ENCODE results near the gene DVL2.

The DVL2 gene

GRCh38 chr17:7220593-7221277, 13.6 kb downstream of the DVL2 start:
- H4K8ac ChIP-seq (ENCODE audit: low read length), result peak overlapping the region; percentile 57
- 33% methylated on average over 11 of the region's 11 CpGs for WGBS
- peak overlapping the region; percentile 66 for H2BK120ac ChIP-seq (ENCODE audit: low read depth, low read length)

GRCh38 chr17:7219812-7220592, 14.3 kb downstream of the DVL2 start, which contains the start of the genes ACADVL and DLG4:
ACADVL (plus strand) TSS chr17:7219938; CDS start chr17:7219985, 47 bp downstream.
DLG4 (minus strand) TSS chr17:7219836.
- peak within 1 kb of the TSS; percentile 83 to 88 for H3K4me3 ChIP-seq (ENCODE audit: insufficient read depth in 1 of 2, low read depth in 1 of 2, low read length in 2 of 2)
- H3K9me3 ChIP-seq (ENCODE audit: control insufficient read depth, low read length), result no peaks in the 10 kb centered on the region
- H3K4me2 ChIP-seq (ENCODE audit: low read length, poor library complexity, severe bottlenecking), result peak within 1 kb of the TSS; percentile 85
- peak within 1 kb of the TSS; percentile 77 to 88 for H3K4ac ChIP-seq (ENCODE audit: low read depth in 1 of 2, low read length in 2 of 2)
- peak within 1 kb of the TSS; percentile 77 for H3K27ac ChIP-seq (ENCODE audit: low read length, poor library complexity, severe bottlenecking)
- H3K27me3 ChIP-seq (ENCODE audit: control insufficient read depth in 1 of 2, insufficient read depth in 1 of 2, low read length in 2 of 2), result no peaks in the 10 kb centered on the region
- H2BK120ac ChIP-seq (ENCODE audit: low read depth, low read length), result peak within 1 kb of the TSS; percentile 66
- peak within 1 kb of the TSS; percentile 70 to 75 for H2BK12ac ChIP-seq (ENCODE audit: low read length in 2 of 2)
- peak; percentile 90 for DNase-seq
- under 1% methylated on average over 57 of the region's 63 CpGs for WGBS
- H4K8ac ChIP-seq (ENCODE audit: low read length), result peak within 1 kb of the TSS; percentile 70
- H3K79me1 ChIP-seq (replicated peaks; ENCODE audit: low read length, poor library complexity, severe bottlenecking), result peaks cover 18% of the 10 kb centered on the region
- peak within 1 kb of the TSS in 1 of 2 experiments; percentile 95 for H3K14ac ChIP-seq (ENCODE audit: low read length in 2 of 2)
- no peak within 1 kb of the TSS for H2BK15ac ChIP-seq (ENCODE audit: low read depth, poor library complexity, severe bottlenecking)
- H3K9ac ChIP-seq (ENCODE audit: low read length), result peak within 1 kb of the TSS; percentile 96
- peaks cover 38 to 41% of the 10 kb centered on the region in 2 experiments for H3K36me3 ChIP-seq (ENCODE audit: control insufficient read depth in 1 of 2, insufficient read depth in 2 of 2, low read depth in 1 of 2, low read length in 2 of 2)
- H2AK5ac ChIP-seq (ENCODE audit: low read length, severe bottlenecking), result peak within 1 kb of the TSS; percentile 38
- H2BK5ac ChIP-seq (ENCODE audit: low read depth, low read length, poor library complexity, severe bottlenecking), result peak within 1 kb of the TSS; percentile 57
- H3K4me1 ChIP-seq (ENCODE audit: control insufficient read depth, insufficient read depth, low read depth, low read length), result peaks cover 70% of the 10 kb centered on the region
- peak within 1 kb of the TSS; percentile 67 for H2AFZ ChIP-seq (ENCODE audit: low read depth, low read length)
- peak within 1 kb of the TSS; percentile 94 to 97 for H3K18ac ChIP-seq (ENCODE audit: low read depth in 1 of 2, low read length in 2 of 2)
- peak within 1 kb of the TSS; percentile 93 for H4K91ac ChIP-seq (ENCODE audit: low read length)
- H3K23ac ChIP-seq (ENCODE audit: low read length in 2 of 2), result peak within 1 kb of the TSS in 1 of 2 experiments; percentile 91

More at GRCh38 chr17:7220593-7221277, 13.6 kb downstream of the DVL2 start:
- no peak overlapping the region for H2BK15ac ChIP-seq (ENCODE audit: low read depth, poor library complexity, severe bottlenecking)
- H2BK5ac ChIP-seq (ENCODE audit: low read depth, low read length, poor library complexity, severe bottlenecking), result peak overlapping the region; percentile 57
- H3K27ac ChIP-seq (ENCODE audit: low read length, poor library complexity, severe bottlenecking), result peak overlapping the region; percentile 77
- peaks cover 18% of the 10 kb centered on the region for H3K79me1 ChIP-seq (replicated peaks; ENCODE audit: low read length, poor library complexity, severe bottlenecking)
- peak overlapping the region; percentile 29 for H2AK5ac ChIP-seq (ENCODE audit: low read length, severe bottlenecking)
- peak overlapping the region; percentile 52 to 88 for H3K4ac ChIP-seq (ENCODE audit: low read depth in 1 of 2, low read length in 2 of 2)
- peaks cover 70% of the 10 kb centered on the region for H3K4me1 ChIP-seq (ENCODE audit: control insufficient read depth, insufficient read depth, low read depth, low read length)
- H3K9ac ChIP-seq (ENCODE audit: low read length), result peak overlapping the region; percentile 96
- H3K27me3 ChIP-seq (ENCODE audit: control insufficient read depth in 1 of 2, insufficient read depth in 1 of 2, low read length in 2 of 2), result no peaks in the 10 kb centered on the region
- peak; percentile 67 for DNase-seq
- H3K4me2 ChIP-seq (ENCODE audit: low read length, poor library complexity, severe bottlenecking), result peak overlapping the region; percentile 85
- H3K23ac ChIP-seq (ENCODE audit: low read length in 2 of 2), result peak overlapping the region in 1 of 2 experiments; percentile 91
- peaks cover 45 to 46% of the 10 kb centered on the region in 2 experiments for H3K36me3 ChIP-seq (ENCODE audit: control insufficient read depth in 1 of 2, insufficient read depth in 2 of 2, low read depth in 1 of 2, low read length in 2 of 2)
- H2AFZ ChIP-seq (ENCODE audit: low read depth, low read length), result no peak overlapping the region
- peak overlapping the region; percentile 83 to 88 for H3K4me3 ChIP-seq (ENCODE audit: insufficient read depth in 1 of 2, low read depth in 1 of 2, low read length in 2 of 2)
- H4K91ac ChIP-seq (ENCODE audit: low read length), result peak overlapping the region; percentile 93
- H3K9me3 ChIP-seq (ENCODE audit: control insufficient read depth, low read length), result no peaks in the 10 kb centered on the region
- peak overlapping the region in 1 of 2 experiments; percentile 70 for H2BK12ac ChIP-seq (ENCODE audit: low read length in 2 of 2)
- peak overlapping the region; percentile 37 to 94 for H3K18ac ChIP-seq (ENCODE audit: low read depth in 1 of 2, low read length in 2 of 2)
- H3K14ac ChIP-seq (ENCODE audit: low read length in 2 of 2), result peak overlapping the region in 1 of 2 experiments; percentile 73

- peak overlapping the region; percentile 36 to 77 for H3K4ac ChIP-seq (ENCODE audit: low read depth in 1 of 2, low read length in 2 of 2)
- H3K9ac ChIP-seq (ENCODE audit: low read length), result peak overlapping the region; percentile 96
- H3K9me3 ChIP-seq (ENCODE audit: control insufficient read depth, low read length), result no peaks in the 10 kb centered on the region
- peak overlapping the region in 1 of 2 experiments; percentile 88 for H3K4me3 ChIP-seq (ENCODE audit: insufficient read depth in 1 of 2, low read depth in 1 of 2, low read length in 2 of 2)
- H2BK5ac ChIP-seq (ENCODE audit: low read depth, low read length, poor library complexity, severe bottlenecking), result no peak overlapping the region
- peak overlapping the region; percentile 38 for H2AK5ac ChIP-seq (ENCODE audit: low read length, severe bottlenecking)
- H4K91ac ChIP-seq (ENCODE audit: low read length), result peak overlapping the region; percentile 0
- H2BK120ac ChIP-seq (ENCODE audit: low read depth, low read length), result peak overlapping the region; percentile 4
- H3K18ac ChIP-seq (ENCODE audit: low read depth in 1 of 2, low read length in 2 of 2), result peak overlapping the region; percentile 23 to 72
- H3K4me2 ChIP-seq (ENCODE audit: low read length, poor library complexity, severe bottlenecking), result peak overlapping the region; percentile 85
- H3K23ac ChIP-seq (ENCODE audit: low read length in 2 of 2), result no peak overlapping the region
- peaks cover 64% of the 10 kb centered on the region for H3K4me1 ChIP-seq (ENCODE audit: control insufficient read depth, insufficient read depth, low read depth, low read length)
- peak overlapping the region in 1 of 2 experiments; percentile 68 for H3K14ac ChIP-seq (ENCODE audit: low read length in 2 of 2)
- no peak for DNase-seq
- peak overlapping the region; percentile 67 for H4K8ac ChIP-seq (ENCODE audit: low read length)
- no peaks in the 10 kb centered on the region for H3K27me3 ChIP-seq (ENCODE audit: control insufficient read depth in 1 of 2, insufficient read depth in 1 of 2, low read length in 2 of 2)
- H2AFZ ChIP-seq (ENCODE audit: low read depth, low read length), result peak overlapping the region; percentile 67
- WGBS, result 21% methylated on average over 12 of the region's 12 CpGs
- peak overlapping the region; percentile 70 to 74 for H2BK12ac ChIP-seq (ENCODE audit: low read length in 2 of 2)
- peaks cover 34 to 37% of the 10 kb centered on the region in 2 experiments for H3K36me3 ChIP-seq (ENCODE audit: control insufficient read depth in 1 of 2, insufficient read depth in 2 of 2, low read depth in 1 of 2, low read length in 2 of 2)
- peaks cover 18% of the 10 kb centered on the region for H3K79me1 ChIP-seq (replicated peaks; ENCODE audit: low read length, poor library complexity, severe bottlenecking)
- H3K27ac ChIP-seq (ENCODE audit: low read length, poor library complexity, severe bottlenecking), result peak overlapping the region; percentile 43
- no peak overlapping the region for H2BK15ac ChIP-seq (ENCODE audit: low read depth, poor library complexity, severe bottlenecking)
These were observed 15.0 kb downstream of the DVL2 start for GRCh38 chr17:7219229-7219811.

Measured in mesenchymal stem cell (in vitro differentiated cells and primary cell).